Measurements from ENCODE around the gene ANXA3.

Gene ANXA3

GRCh38 chr4:78634011-78634664 lies 82.6 kb downstream of the ANXA3 start:
- H3K27ac ChIP-seq, result no peak overlapping the region
- H3K9ac ChIP-seq, result no peak overlapping the region
- H3K4me2 ChIP-seq (ENCODE audit: low read length), result no peak overlapping the region
- no peaks in the 10 kb centered on the region for H3K9me3 ChIP-seq (ENCODE audit: control insufficient read depth, low read length)
- H2AFZ ChIP-seq, result no peak overlapping the region
- H3K27me3 ChIP-seq (ENCODE audit: control insufficient read depth, insufficient read depth, low read length), result no peaks in the 10 kb centered on the region
- no peak for TF ChIP-seq CTCF (IDR thresholded peaks at IDR 0.05)
- no peaks in the 10 kb centered on the region for H3K4me1 ChIP-seq
- no peak overlapping the region for H3K4me3 ChIP-seq (ENCODE audit: low read depth, low read length)
- H3K79me2 ChIP-seq, result no peaks in the 10 kb centered on the region
- H3K36me3 ChIP-seq (ENCODE audit: control insufficient read depth, insufficient read depth, low read length), result no peaks in the 10 kb centered on the region

- no peak overlapping the region for H3K27ac ChIP-seq
- H3K27me3 ChIP-seq (ENCODE audit: control insufficient read depth, insufficient read depth, low read length), result no peaks in the 10 kb centered on the region
- no peaks in the 10 kb centered on the region for H3K4me1 ChIP-seq
- no peak for TF ChIP-seq CTCF (IDR thresholded peaks at IDR 0.05)
- H3K36me3 ChIP-seq (ENCODE audit: control insufficient read depth, insufficient read depth, low read length), result no peaks in the 10 kb centered on the region
- no peaks in the 10 kb centered on the region for H3K9me3 ChIP-seq (ENCODE audit: control insufficient read depth, low read length)
- no peak overlapping the region for H3K4me2 ChIP-seq (ENCODE audit: low read length)
- no peaks in the 10 kb centered on the region for H3K79me2 ChIP-seq
- no peak overlapping the region for H3K4me3 ChIP-seq (ENCODE audit: low read depth, low read length)
- no peak overlapping the region for H3K9ac ChIP-seq
- no peak overlapping the region for H2AFZ ChIP-seq
Measured at GRCh38 chr4:78638337-78639172, 87.0 kb downstream of the ANXA3 start.

- H3K4me1 ChIP-seq, result no peaks in the 10 kb centered on the region
- no peaks in the 10 kb centered on the region for H3K79me2 ChIP-seq
- H3K4me2 ChIP-seq (ENCODE audit: low read length), result no peak overlapping the region
- H3K27ac ChIP-seq, result no peak overlapping the region
- no peaks in the 10 kb centered on the region for H3K9me3 ChIP-seq (ENCODE audit: control insufficient read depth, low read length)
- no peak for TF ChIP-seq CTCF (IDR thresholded peaks at IDR 0.05)
- H3K9ac ChIP-seq, result no peak overlapping the region
- no peaks in the 10 kb centered on the region for H3K36me3 ChIP-seq (ENCODE audit: control insufficient read depth, insufficient read depth, low read length)
- H2AFZ ChIP-seq, result no peak overlapping the region
- H3K4me3 ChIP-seq (ENCODE audit: low read depth, low read length), result no peak overlapping the region
- no peaks in the 10 kb centered on the region for H3K27me3 ChIP-seq (ENCODE audit: control insufficient read depth, insufficient read depth, low read length)
Measured at GRCh38 chr4:78640714-78641113, 89.1 kb downstream of the ANXA3 start.

GRCh38 chr4:78642934-78643333 lies 91.4 kb downstream of the ANXA3 start:
- Histone ChIP-seq H3K36me3 (ENCODE audit: control insufficient read depth, insufficient read depth, low read length) (no peaks in the 10 kb centered on the region), H3K9me3 (ENCODE audit: control insufficient read depth, low read length) (no peaks in the 10 kb centered on the region), H3K79me2 (no peaks in the 10 kb centered on the region), H3K27me3 (ENCODE audit: control insufficient read depth, insufficient read depth, low read length) (no peaks in the 10 kb centered on the region), H2AFZ (no peak overlapping the region), H3K4me2 (ENCODE audit: low read length) (no peak overlapping the region), H3K4me3 (ENCODE audit: low read depth, low read length) (no peak overlapping the region), H3K9ac (no peak overlapping the region), H3K27ac (no peak overlapping the region), H3K4me1 (no peaks in the 10 kb centered on the region)
- no peak for TF ChIP-seq CTCF (IDR thresholded peaks at IDR 0.05)

All from parathyroid adenoma (tissue), 2 donors.